ENCODE results near the gene PPM1E. TPM values are rescaled to one million over a fixed set of nuclear protein-coding genes. Genes with fewer than 3 reads are reported as not detected.
A peak's percentile ranks its signal among the peaks of the same experiment; 100 is the strongest.
"Not testable (repeated sequence)": the region's sequence is repeated elsewhere in the genome, so short reads cannot be mapped to it uniquely, and the experiment has no call there.

PPM1E gene
- total RNA-seq, 1 experiment from 2014 or later, result 3.5 TPM

- DNase-seq (ENCODE audit: low read depth, low spot score), result no peak
- in situ Hi-C loops (cut with HindIII; ENCODE audit: low pct_unique_long_range_greater_than_20kb, low sequenced_read_pairs), result no loop called here
Measured at GRCh38 chr17:58902322-58902721, 146.7 kb downstream of the PPM1E start.

- no peak for DNase-seq (ENCODE audit: low read depth, low spot score)
- in situ Hi-C loops (cut with HindIII; ENCODE audit: low pct_unique_long_range_greater_than_20kb, low sequenced_read_pairs), result no loop called here
Measured at GRCh38 chr17:58911741-58912343, 156.2 kb downstream of the PPM1E start.

- DNase-seq (ENCODE audit: low read depth, low spot score), result no peak
- in situ Hi-C loops (cut with HindIII; ENCODE audit: low pct_unique_long_range_greater_than_20kb, low sequenced_read_pairs), result no loop called here
Measured at GRCh38 chr17:58913552-58913951, 157.9 kb downstream of the PPM1E start.

- in situ Hi-C loops (cut with HindIII; ENCODE audit: low pct_unique_long_range_greater_than_20kb, low sequenced_read_pairs), result no loop called here
Measured at GRCh38 chr17:58913971-58914769, 158.5 kb downstream of the PPM1E start.

GRCh38 chr17:58917228-58917627, 161.6 kb downstream of the PPM1E start:
- in situ Hi-C loops (cut with HindIII; ENCODE audit: low pct_unique_long_range_greater_than_20kb, low sequenced_read_pairs), result no loop called here
- no peak for DNase-seq (ENCODE audit: low read depth, low spot score)

More at GRCh38 chr17:58913971-58914769, 158.5 kb downstream of the PPM1E start:
- DNase-seq (ENCODE audit: low read depth, low spot score), result no peak

- DNase-seq (ENCODE audit: low read depth, low spot score), result no peak
- in situ Hi-C loops (cut with HindIII; ENCODE audit: low pct_unique_long_range_greater_than_20kb, low sequenced_read_pairs), result no loop called here
Measured at GRCh38 chr17:58918072-58918471, 162.4 kb downstream of the PPM1E start.

- no peak for DNase-seq (ENCODE audit: low read depth, low spot score)
- in situ Hi-C loops (cut with HindIII; ENCODE audit: low pct_unique_long_range_greater_than_20kb, low sequenced_read_pairs), result no loop called here
Measured at GRCh38 chr17:58918884-58919283, 163.2 kb downstream of the PPM1E start.

- in situ Hi-C loops (cut with HindIII; ENCODE audit: low pct_unique_long_range_greater_than_20kb, low sequenced_read_pairs), result no loop called here
- no peak for DNase-seq (ENCODE audit: low read depth, low spot score)
Measured at GRCh38 chr17:58920773-58921172, 165.1 kb downstream of the PPM1E start.

GRCh38 chr17:58932956-58933355, 177.3 kb downstream of the PPM1E start:
- in situ Hi-C loops (cut with HindIII; ENCODE audit: low pct_unique_long_range_greater_than_20kb, low sequenced_read_pairs), result no loop called here
- DNase-seq (ENCODE audit: low read depth, low spot score), result no peak

- DNase-seq (ENCODE audit: low read depth, low spot score), result no peak
- in situ Hi-C loops (cut with HindIII; ENCODE audit: low pct_unique_long_range_greater_than_20kb, low sequenced_read_pairs), result no loop called here
Measured at GRCh38 chr17:58936295-58936694, 180.6 kb downstream of the PPM1E start.

GRCh38 chr17:58944166-58944565, 188.5 kb downstream of the PPM1E start:
- DNase-seq (ENCODE audit: low read depth, low spot score), result no peak
- in situ Hi-C loops (cut with HindIII; ENCODE audit: low pct_unique_long_range_greater_than_20kb, low sequenced_read_pairs), result no loop called here

- no peak for DNase-seq (ENCODE audit: low read depth, low spot score)
- in situ Hi-C loops (cut with HindIII; ENCODE audit: low pct_unique_long_range_greater_than_20kb, low sequenced_read_pairs), result no loop called here
Measured at GRCh38 chr17:58947411-58947810, 191.8 kb downstream of the PPM1E start.

- in situ Hi-C loops (cut with HindIII; ENCODE audit: low pct_unique_long_range_greater_than_20kb, low sequenced_read_pairs), result no loop called here
Measured at GRCh38 chr17:58947824-58948223, 192.2 kb downstream of the PPM1E start.

GRCh38 chr17:58954358-58954757, 198.7 kb downstream of the PPM1E start:
- in situ Hi-C loops (cut with HindIII; ENCODE audit: low pct_unique_long_range_greater_than_20kb, low sequenced_read_pairs); DNase-seq (ENCODE audit: low read depth, low spot score): not testable (repeated sequence)

More at GRCh38 chr17:58947824-58948223, 192.2 kb downstream of the PPM1E start:
- no peak for DNase-seq (ENCODE audit: low read depth, low spot score)

- in situ Hi-C loops (cut with HindIII; ENCODE audit: low pct_unique_long_range_greater_than_20kb, low sequenced_read_pairs), result no loop called here
Measured at GRCh38 chr17:58956997-58957724, 201.5 kb downstream of the PPM1E start.

GRCh38 chr17:58957725-58958073, 202.0 kb downstream of the PPM1E start:
- in situ Hi-C loops (cut with HindIII; ENCODE audit: low pct_unique_long_range_greater_than_20kb, low sequenced_read_pairs); DNase-seq (ENCODE audit: low read depth, low spot score): not testable (repeated sequence)

More at GRCh38 chr17:58956997-58957724, 201.5 kb downstream of the PPM1E start:
- no peak for DNase-seq (ENCODE audit: low read depth, low spot score)

- in situ Hi-C loops (cut with HindIII; ENCODE audit: low pct_unique_long_range_greater_than_20kb, low sequenced_read_pairs), result no loop called here
- DNase-seq (ENCODE audit: low read depth, low spot score), result peak; percentile 62
Measured at GRCh38 chr17:58960068-58960467, 204.4 kb downstream of the PPM1E start.

GRCh38 chr17:58965221-58965620, 209.6 kb downstream of the PPM1E start:
- in situ Hi-C loops (cut with HindIII; ENCODE audit: low pct_unique_long_range_greater_than_20kb, low sequenced_read_pairs), result no loop called here
- no peak for DNase-seq (ENCODE audit: low read depth, low spot score)
